ENCODE results near the gene SLC6A4.

DNA sequence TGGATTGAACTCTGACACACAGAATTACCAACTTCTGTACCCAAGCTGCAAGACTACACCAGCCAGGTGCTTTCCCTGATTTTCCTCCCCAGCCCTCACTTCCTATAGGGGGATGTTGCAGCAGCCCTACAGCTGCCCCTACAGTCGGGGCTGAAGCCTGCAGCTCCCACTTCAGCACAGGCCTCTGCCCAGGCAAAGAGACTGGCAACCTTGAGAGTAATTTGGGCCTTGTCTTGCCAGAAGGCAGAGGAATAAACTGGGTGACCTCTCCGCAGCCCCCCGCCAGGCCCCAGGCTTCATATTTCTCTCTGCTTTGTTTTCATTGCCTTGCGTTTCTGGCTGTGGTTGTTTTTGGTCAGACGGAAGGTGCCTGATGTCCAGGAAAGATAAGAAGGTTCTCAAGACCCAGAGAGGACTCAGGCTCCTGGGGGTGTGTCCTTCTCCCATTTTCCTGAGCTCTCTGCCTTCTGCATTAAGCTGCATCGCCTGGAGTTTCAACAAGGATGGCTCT, 32.0 kb downstream of the SLC6A4 start:
- TF ChIP-seq CTCF (IDR thresholded peaks at IDR 0.05), result no peak
- TF ChIP-seq POLR2A (IDR thresholded peaks at IDR 0.05), result no peak
